ENCODE data around the gene POU2F2.

POU2F2 gene

DNA sequence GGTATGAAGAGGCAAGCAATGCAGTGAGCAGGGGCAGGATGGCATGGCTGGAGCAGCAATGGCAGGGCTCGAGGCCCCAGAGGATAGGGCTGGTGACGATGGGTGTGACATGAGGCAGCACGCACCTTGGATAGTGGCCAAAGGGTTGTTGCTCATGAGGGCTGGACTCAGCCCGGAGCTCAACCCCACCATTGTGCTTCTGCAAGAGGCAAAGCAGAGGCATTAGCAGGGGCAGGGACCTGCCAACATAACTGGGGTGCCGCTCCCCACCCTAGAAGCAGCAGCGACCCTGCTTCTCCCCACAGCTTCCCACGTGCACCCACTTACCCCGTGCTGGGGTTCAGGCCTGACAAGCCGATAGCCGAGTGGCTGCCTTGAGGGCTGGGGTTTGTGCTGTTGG is 40.5 kb downstream of the POU2F2 start:
- no peak for DNase-seq
- in situ Hi-C loops (cut with HindIII; ENCODE audit: low pct_ligation_motif_present, low pct_unique_long_range_greater_than_20kb, low sequenced_read_pairs) = no loop called here

DNA sequence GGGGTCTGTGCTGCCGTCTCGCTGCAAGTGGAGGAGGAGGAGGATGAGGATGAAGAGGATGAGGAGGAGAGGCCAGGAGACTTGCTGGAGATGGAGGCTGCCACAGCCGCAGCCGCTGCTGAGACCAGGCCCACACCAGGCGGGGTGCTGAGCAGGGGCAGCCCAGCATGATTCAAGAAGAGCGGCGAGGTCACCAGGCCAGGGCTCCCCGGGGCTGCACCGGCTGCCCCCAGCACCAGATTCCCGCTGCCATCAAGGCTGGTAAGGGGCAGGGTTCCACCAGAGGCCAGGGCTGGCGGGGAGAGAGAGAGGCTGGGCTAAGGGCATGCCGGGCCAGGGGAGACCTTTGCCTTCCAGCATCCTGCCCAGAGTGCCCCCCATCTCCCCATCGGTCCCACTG is 40.9 kb downstream of the POU2F2 start:
- in situ Hi-C loops (cut with HindIII; ENCODE audit: low pct_ligation_motif_present, low pct_unique_long_range_greater_than_20kb, low sequenced_read_pairs) = no loop called here
- DNase-seq = no peak

DNA sequence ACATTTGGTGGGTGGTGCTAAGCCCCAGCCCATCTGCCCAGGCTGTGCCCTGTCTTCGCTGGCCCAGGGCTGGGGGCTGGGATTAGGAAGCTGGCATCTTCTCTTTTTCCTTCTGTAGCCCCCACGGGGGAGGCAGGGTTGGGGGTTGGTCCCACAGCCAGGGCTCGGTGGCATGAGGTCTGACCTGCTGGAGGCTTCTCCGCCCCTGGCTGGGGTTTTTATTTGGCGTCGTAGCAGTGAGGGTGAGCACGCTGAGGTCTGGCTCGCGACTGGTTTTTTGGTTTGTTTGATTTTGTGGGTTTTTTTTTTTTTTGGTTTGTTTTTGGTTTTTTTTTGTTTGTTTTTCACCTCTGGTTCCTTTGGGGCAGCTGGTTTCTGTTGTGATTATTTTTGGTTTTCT is 41.6 kb downstream of the POU2F2 start:
- DNase-seq = no peak
- in situ Hi-C loops (cut with HindIII; ENCODE audit: low pct_ligation_motif_present, low pct_unique_long_range_greater_than_20kb, low sequenced_read_pairs) = no loop called here

DNA sequence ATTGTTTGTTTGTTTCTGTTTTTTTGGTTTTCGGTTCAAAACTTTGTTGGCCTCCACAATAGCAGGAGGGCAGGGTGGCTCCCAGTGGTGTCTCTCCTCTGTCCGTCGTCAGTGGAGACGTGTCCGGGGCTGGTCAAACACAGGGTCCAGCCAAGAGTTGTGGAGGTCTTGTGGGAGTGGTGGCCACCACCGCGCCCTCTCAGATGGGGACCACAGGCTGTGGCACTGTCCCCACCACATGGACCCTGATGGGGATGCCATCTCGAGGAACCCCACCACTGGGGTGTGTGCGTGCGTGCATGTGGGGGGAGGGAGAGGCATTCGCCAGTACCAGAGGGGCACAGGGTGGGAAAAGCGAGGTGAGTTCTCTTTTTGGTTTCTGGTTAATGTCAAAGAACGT is 42.5 kb downstream of the POU2F2 start:
- in situ Hi-C loops (cut with HindIII; ENCODE audit: low pct_ligation_motif_present, low pct_unique_long_range_greater_than_20kb, low sequenced_read_pairs) = no loop called here
- DNase-seq = no peak

DNA sequence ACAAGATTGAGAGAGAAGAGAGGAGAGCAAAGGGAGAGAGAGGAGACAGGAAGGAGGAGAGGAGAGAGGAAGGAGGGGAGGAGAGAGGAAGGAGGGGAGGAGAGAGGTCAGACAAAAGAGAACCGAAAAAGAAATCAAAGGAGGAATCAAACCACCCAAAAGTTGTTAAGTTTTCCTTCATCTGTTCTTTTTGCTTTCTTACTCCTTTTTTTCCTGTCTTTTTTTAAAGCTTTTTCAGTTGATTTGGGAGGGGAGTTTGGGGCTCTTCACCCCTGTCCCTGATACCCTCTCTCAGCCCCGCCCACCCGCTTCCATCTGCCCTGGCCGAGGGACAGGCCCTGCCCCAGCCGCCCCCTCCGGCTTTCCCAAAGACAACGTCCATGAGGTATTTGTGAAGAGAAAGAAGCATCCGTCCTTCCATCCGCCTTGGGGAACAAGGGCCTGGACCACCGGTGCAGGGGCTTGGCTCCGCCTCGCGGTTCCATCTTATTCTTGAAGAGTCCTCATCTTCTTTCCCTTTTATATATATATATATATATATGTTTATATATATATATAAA is 43.0 kb downstream of the POU2F2 start:
- in situ Hi-C loops (cut with HindIII; ENCODE audit: low pct_ligation_motif_present, low pct_unique_long_range_greater_than_20kb, low sequenced_read_pairs) = no loop called here
- no peak for DNase-seq

DNA sequence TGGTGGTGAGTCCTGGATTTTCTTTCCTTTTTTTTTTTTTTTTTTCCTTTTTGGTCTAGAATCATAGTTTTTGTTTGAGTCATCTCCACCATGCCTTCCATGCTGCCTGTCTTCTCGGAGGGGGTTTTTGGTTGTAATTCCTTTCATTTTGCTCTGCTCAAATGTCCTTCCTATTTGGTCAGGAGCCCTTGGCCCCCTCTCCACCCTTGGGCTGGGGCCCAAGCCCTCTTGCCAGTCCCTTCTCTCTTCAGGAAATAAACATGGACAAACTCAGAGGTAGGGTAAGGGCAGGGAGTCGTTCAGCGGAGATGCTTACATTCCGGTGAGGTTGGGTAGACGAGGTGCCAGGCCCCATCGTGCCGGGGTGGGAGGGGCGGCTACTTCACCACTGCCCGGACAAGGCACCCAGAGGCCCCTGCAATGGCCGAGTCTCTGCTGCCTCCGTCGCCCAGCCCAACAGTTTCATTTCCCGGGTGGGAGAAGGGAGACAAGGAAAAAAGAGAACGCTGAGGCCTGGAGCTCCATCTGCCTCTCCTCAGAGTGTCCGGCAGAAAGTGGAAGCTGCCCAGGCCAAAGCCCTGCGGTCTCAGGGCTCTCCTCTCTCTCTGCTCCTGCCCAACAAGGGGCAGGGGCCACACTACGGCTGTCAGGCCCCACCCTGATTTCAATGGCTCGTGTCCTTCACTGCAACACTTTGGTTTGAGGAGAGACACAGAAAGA is 43.6 kb downstream of the POU2F2 start:
- in situ Hi-C loops (cut with HindIII; ENCODE audit: low pct_ligation_motif_present, low pct_unique_long_range_greater_than_20kb, low sequenced_read_pairs) = no loop called here
- DNase-seq = peak; percentile 27

DNA sequence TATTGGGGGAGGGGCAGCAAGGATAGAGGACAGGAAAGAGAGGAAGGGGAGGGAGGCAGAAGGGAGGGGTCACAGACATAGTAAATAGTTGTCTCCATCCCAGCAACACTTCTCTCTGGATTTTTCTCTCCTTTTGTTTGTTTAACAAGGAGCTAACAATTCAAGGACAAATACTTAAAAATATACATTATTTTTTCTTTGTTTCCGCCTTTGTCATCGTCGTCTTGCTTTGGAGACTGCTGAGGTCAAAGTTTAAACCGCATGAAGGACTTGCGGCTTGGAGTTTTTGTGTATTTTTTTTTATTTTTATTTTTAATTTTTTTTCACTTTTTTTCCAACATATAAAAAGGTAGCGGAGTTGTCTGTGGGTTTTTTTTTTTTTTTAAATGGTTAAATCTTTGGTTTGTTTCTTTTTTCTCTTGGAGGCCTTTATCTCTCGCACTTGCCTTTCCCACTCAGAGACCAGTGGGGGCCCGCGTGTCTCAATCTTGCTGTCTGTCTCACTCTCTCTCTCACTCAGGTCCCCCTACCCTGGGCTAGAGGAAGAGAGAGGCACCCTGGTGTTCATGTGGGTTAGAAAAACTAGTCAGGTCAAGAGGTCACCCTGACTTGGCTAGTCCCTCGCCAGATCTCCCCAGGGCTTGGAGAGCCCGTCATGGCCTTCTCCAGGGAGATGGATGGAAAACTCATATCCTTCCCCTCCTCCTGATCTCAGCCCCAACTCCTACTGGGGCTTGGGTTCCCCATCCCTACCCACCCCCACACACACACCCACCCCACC is 45.3 kb downstream of the POU2F2 start:
- no peak for DNase-seq
- in situ Hi-C loops (cut with HindIII; ENCODE audit: low pct_ligation_motif_present, low pct_unique_long_range_greater_than_20kb, low sequenced_read_pairs) = no loop called here

DNA sequence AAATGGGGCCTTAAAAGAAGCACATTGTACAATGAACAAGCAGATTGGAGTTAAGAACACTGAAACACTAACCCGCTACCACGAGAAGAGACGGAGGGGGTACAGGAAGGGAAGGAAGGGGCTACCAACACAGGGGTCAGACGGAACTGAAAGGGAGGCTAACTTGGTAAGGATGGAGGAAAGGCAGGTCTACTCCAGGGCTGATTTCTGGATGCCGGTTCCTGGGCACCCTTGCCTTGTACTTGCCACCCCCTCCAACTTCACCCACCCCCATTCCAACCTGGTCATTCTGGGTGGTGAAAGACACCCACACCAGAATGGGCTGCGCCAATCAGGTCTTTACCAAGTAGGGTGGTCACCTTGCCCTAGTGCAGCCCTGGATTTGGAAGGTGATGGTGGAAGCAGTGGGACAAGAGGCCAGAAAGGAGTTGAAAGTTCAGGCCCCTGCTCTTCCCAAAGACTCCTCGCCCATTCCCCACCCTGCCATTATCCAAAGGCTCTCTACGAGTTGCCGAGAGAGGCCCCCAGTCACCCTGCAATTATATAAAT is 46.0 kb downstream of the POU2F2 start:
- no peak for DNase-seq
- in situ Hi-C loops (cut with HindIII; ENCODE audit: low pct_ligation_motif_present, low pct_unique_long_range_greater_than_20kb, low sequenced_read_pairs) = no loop called here

DNA sequence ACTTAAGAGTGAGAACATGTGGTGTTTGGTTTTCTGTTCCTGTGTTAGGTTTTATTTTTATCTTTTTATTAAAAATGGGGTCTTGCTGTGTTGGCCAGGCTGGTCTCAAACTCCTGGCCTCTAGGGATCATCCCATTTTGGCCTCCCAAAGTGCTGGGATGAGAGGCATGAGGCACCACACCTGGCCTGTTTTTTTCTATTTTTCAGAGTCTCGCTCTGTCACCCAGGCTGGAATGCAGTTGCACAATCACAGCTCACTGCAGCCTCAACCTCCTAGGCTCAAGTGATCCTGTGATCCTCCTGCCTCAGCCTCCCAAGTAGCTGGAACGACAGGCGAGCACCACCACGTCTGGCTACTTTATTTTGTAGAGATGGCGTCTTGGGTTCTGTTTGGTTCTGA is 48.7 kb downstream of the POU2F2 start:
- DNase-seq = no peak
- in situ Hi-C loops (cut with HindIII; ENCODE audit: low pct_ligation_motif_present, low pct_unique_long_range_greater_than_20kb, low sequenced_read_pairs) = no loop called here

DNA sequence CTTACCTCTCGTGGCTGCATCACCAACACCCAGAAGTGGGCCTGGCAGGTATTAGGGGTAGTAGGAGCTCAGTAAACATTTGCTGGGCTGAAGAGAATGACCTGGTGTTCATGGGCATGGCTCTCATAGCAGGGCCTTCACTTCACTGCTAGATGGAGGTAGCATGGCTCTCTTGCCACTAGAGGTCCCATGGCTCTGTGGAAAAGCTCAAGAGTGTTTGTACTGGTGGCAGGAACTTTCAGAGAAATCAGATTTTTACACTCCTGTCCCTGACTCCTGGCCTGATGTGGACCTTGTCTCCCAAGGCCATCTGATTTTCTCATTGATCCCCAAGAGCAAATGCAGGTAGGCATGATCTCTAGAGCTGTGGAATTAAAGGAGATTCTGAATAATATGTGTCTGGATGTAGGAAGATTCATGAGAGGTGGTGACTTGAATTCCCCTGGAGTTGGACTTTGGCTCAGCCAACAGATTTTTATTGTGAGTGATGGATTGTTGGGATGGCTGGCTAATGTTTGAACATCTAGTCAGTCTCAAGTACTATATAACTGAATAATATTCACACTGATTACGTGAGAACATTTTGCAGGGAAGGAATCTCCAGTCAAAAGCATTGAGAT is 50.6 kb downstream of the POU2F2 start:
- in situ Hi-C loops (cut with HindIII; ENCODE audit: low pct_ligation_motif_present, low pct_unique_long_range_greater_than_20kb, low sequenced_read_pairs) = no loop called here
- peak; percentile 41 for DNase-seq

DNA sequence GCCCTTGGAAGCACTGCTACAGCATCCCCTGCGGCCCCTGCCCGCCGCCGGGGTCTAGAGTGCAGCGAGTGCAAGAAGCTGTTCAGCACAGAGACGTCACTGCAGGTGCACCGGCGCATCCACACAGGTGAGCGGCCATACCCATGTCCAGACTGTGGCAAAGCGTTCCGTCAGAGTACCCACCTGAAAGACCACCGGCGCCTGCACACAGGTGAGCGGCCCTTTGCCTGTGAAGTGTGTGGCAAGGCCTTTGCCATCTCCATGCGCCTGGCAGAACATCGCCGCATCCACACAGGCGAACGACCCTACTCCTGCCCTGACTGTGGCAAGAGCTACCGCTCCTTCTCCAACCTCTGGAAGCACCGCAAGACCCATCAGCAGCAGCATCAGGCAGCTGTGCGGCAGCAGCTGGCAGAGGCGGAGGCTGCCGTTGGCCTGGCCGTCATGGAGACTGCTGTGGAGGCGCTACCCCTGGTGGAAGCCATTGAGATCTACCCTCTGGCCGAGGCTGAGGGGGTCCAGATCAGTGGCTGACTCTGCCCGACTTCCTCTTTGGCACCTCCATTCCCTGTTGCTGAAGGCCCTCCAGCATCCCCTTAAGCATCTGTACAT is 51.4 kb downstream of the POU2F2 start:
- DNase-seq = no peak
- in situ Hi-C loops (cut with HindIII; ENCODE audit: low pct_ligation_motif_present, low pct_unique_long_range_greater_than_20kb, low sequenced_read_pairs) = no loop called here

DNA sequence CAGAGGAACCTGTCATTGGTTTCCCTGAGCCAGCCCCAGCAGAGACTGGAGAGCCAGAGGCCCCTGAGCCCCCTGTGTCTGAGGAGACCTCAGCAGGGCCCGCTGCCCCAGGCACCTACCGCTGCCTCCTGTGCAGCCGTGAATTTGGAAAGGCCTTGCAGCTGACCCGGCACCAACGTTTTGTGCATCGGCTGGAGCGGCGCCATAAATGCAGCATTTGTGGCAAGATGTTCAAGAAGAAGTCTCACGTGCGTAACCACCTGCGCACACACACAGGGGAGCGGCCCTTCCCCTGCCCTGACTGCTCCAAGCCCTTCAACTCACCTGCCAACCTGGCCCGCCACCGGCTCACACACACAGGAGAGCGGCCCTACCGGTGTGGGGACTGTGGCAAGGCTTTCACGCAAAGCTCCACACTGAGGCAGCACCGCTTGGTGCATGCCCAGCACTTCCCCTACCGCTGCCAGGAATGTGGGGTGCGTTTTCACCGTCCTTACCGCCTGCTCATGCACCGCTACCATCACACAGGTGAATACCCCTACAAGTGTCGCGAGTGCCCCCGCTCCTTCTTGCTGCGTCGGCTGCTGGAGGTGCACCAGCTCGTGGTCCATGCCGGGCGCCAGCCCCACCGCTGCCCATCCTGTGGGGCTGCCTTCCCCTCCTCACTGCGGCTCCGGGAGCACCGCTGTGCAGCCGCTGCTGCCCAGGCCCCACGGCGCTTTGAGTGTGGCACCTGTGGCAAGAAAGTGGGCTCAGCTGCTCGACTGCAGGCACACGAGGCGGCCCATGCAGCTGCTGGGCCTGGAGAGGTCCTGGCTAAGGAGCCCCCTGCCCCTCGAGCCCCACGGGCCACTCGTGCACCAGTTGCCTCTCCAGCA is 52.1 kb downstream of the POU2F2 start:
- DNase-seq = no peak
- in situ Hi-C loops (cut with HindIII; ENCODE audit: low pct_ligation_motif_present, low pct_unique_long_range_greater_than_20kb, low sequenced_read_pairs) = no loop called here

DNA sequence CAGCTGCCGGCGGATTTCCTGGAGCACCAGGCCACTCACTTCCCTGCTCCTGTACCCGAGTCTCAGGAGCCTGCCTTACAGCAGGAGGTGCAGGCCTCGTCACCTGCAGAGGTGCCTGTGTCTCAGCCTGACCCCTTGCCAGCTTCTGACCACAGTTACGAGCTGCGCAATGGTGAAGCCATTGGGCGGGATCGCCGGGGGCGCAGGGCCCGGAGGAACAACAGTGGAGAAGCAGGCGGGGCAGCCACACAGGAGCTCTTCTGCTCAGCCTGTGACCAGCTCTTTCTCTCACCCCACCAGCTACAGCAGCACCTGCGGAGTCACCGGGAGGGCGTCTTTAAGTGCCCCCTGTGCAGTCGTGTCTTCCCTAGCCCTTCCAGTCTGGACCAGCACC is 53.0 kb downstream of the POU2F2 start:
- in situ Hi-C loops (cut with HindIII; ENCODE audit: low pct_ligation_motif_present, low pct_unique_long_range_greater_than_20kb, low sequenced_read_pairs) = no loop called here
- DNase-seq = no peak

DNA sequence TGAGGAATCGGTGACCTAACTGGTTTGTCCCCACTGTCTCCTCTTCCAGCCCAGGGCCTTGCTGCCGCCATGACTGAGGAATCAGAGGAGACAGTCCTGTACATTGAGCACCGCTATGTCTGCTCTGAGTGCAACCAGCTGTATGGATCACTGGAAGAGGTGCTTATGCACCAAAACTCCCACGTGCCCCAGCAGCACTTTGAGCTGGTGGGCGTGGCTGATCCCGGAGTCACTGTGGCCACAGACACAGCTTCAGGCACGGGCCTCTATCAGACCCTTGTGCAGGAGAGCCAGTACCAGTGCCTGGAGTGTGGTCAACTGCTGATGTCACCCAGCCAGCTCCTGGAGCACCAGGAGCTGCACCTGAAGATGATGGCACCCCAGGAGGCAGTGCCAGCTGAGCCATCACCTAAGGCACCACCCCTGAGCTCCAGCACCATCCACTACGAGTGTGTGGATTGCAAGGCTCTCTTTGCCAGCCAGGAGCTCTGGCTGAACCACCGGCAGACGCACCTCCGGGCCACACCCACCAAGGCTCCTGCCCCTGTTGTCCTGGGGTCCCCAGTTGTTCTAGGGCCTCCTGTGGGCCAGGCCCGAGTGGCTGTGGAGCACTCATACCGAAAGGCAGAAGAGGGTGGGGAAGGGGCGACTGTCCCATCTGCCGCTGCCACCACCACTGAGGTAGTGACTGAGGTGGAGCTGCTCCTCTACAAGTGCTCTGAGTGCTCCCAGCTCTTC is 53.5 kb downstream of the POU2F2 start:
- in situ Hi-C loops (cut with HindIII; ENCODE audit: low pct_ligation_motif_present, low pct_unique_long_range_greater_than_20kb, low sequenced_read_pairs) = no loop called here

DNA sequence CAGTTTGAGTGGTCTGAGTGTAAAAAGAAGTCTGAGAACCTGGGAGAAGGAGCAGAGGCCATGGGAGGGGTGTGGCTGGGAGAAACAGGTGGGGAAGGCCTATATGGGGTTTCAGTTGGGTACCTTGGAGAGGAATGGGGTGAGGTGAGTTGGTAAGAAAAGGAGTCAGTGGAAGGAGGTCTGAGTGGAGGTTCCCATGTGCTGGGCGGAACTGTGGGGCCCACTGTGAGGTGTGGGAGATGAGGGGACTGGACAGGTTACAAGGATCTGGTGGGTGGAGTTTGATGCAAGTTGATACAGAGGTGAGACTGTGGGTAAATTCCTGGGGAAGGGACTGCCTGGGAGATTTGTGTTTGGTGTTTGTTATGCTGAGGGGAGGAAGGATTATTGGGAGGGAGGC is 54.2 kb downstream of the POU2F2 start:
- DNase-seq = no peak
- in situ Hi-C loops (cut with HindIII; ENCODE audit: low pct_ligation_motif_present, low pct_unique_long_range_greater_than_20kb, low sequenced_read_pairs) = no loop called here

More for the DNA sequence above, 53.5 kb downstream of the POU2F2 start:
- no peak for DNase-seq

DNA sequence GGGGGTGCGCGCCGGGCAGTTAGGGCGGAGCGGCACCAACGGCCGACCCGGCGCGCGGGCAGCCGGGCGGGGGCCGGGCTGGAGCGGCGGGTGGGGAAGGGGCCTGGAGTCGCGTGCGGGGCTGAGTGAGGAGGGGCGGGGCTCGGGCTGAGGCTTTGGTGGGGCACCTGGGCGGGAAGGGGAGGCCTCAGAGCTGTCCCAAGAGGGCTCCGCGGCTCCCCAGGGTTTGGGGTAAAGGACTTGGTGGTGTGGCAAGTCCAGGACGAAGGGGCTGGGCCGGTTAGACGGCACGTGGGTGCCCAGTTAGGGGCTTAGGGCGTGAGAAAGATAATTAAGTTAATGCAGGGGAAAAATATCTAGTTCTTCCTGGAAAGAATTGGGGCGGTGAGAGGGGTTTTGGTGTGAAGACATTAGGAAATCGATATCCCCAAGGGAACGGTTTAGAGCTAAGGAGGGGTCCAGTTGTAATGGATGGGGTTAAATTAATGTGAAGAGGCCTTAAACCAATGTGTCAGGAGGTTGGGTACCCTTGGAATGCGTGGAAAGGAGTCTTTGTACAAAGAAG is 55.8 kb downstream of the POU2F2 start:
- in situ Hi-C loops (cut with HindIII; ENCODE audit: low pct_ligation_motif_present, low pct_unique_long_range_greater_than_20kb, low sequenced_read_pairs) = no loop called here
- DNase-seq = no peak
